ENCODE measurements around the gene ATP5PB. TPM values are rescaled to one million over a fixed set of nuclear protein-coding genes. Genes with fewer than 3 reads are reported as not detected.

Gene ATP5PB, protein sequence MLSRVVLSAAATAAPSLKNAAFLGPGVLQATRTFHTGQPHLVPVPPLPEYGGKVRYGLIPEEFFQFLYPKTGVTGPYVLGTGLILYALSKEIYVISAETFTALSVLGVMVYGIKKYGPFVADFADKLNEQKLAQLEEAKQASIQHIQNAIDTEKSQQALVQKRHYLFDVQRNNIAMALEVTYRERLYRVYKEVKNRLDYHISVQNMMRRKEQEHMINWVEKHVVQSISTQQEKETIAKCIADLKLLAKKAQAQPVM
- 220 and 229 TPM in 2 replicates for total RNA-seq

DNA sequence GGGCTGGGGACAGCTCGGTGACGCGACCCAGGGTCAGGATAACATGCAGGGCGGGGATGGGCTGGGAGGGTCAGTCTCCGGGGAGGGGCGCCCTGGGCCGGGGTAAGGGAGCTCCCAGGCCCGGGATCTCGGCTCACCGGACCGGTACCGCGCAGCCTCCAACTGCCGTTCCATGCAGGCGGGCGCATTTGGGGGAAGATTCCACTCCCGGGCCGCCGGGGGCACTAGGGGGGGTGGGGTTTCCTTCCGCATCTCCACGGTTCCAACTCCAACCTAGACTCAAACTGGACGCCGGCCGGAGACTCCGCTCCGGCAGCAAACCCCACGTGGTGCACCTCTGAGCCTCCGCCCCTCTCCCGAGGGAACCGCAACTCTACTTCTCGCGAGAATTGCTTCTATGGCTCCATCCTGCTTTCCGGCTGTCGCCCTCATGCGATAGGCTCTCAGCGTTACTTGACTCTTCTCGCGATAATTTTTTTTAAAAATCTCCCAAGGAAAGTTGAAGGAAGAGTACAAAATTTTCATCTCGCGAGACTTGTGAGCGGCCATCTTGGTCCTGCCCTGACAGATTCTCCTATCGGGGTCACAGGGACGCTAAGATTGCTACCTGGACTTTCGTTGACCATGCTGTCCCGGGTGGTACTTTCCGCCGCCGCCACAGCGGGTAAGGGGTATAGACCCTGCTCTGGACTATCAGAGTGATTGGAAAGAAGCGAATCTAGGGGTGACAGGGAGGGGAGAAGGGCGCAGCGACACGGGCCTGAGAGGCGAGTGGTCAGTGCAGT is at the start of gene ATP5PB, which contains the start of gene WDR77:
Gene ATP5PB (plus strand): TSS at position 547 of the 785 bp plus-strand sequence. CDS start 78 bp downstream, at position 625.
Gene WDR77 (minus strand): TSS at position 339 of the 785 bp plus-strand sequence. CDS start 87 bp downstream, at position 252.
- POLR2A ChIA-PET: interaction anchor here (0.7 to 5.5 kb wide), 21 partner anchors 8 to 1901 kb away, joined by 3 to 38 read pairs (median 4); partner anchors contain the start of genes ADORA3, C1orf162, CEPT1 and DRAM2
- DNase-seq: peak; percentile 77
- intact Hi-C loops (cut with micrococcal nuclease): loop anchor here (1.0 to 10.0 kb wide), 9 partner anchors 22 to 1414 kb away; partner anchors contain the start of genes DDX20 and STRIP1
- CTCF ChIA-PET: interaction anchor here (0.6 to 1.1 kb wide), 5 partner anchors 11 to 321 kb away, joined by 3 to 5 read pairs (median 3); no protein-coding TSS in a partner anchor
- H3K27ac Mint-ChIP-seq: peak within 1 kb of the TSS; percentile 98
- TF ChIP-seq, protein P1, sequence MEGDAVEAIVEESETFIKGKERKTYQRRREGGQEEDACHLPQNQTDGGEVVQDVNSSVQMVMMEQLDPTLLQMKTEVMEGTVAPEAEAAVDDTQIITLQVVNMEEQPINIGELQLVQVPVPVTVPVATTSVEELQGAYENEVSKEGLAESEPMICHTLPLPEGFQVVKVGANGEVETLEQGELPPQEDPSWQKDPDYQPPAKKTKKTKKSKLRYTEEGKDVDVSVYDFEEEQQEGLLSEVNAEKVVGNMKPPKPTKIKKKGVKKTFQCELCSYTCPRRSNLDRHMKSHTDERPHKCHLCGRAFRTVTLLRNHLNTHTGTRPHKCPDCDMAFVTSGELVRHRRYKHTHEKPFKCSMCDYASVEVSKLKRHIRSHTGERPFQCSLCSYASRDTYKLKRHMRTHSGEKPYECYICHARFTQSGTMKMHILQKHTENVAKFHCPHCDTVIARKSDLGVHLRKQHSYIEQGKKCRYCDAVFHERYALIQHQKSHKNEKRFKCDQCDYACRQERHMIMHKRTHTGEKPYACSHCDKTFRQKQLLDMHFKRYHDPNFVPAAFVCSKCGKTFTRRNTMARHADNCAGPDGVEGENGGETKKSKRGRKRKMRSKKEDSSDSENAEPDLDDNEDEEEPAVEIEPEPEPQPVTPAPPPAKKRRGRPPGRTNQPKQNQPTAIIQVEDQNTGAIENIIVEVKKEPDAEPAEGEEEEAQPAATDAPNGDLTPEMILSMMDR (IDR thresholded peaks at IDR 0.05): no peak
- peak within 1 kb of the TSS; percentile 100 for H3K4me3 Mint-ChIP-seq
- H3K9me3 Mint-ChIP-seq: no peaks in the 10 kb centered on the region
- peaks cover 71% of the 10 kb centered on the region for H3K4me1 Mint-ChIP-seq
- ATAC-seq (ENCODE audit: low read depth): peak; percentile 96
- H3K27me3 Mint-ChIP-seq: no peaks in the 10 kb centered on the region
- peaks cover 73% of the 10 kb centered on the region for H3K36me3 Mint-ChIP-seq (ENCODE audit: low read depth)

DNA sequence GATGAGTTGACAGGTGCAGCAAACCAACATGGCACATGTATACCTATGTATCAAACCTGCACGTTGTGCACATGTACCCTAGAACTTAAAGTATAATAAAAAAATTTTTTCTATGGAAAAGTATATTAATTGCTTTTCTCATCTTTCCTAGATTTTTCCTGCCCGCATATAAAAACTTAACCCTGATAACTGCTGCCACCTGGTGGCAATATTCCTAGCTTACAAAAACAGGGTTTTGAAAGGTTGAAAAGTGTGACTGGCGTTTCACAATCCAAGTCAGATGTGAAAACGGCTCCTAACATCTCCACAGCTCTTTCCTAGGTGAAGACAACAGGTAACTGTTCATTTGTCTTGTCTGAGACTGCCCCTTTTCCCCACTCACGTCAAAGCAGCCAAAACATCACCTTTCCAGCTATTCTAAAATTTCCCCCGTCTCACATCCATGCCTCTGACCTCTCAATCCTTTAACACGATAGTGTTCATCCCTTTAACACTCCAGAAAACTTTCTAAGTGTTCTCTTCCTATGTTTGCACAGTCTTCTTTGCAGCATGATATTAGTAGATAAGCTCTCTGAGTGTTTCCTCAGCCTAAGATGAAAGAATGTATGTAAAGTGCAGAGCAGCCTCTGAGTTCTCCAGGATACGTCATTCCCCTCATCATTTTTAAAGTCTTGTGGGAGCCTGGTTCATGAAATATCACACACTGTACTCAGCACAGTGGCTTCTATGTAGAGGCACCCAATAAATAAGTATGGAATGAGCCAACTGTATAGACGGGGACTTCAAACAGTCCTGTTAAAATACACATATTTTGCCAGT is 49.3 kb upstream of the ATP5PB start:
- ATAC-seq (ENCODE audit: low read depth): no peak
- TF ChIP-seq, protein P1 (IDR thresholded peaks at IDR 0.05): peak; percentile 79
- peaks cover 22% of the 10 kb centered on the region for H3K4me1 Mint-ChIP-seq
- intact Hi-C loops (cut with micrococcal nuclease): loop anchor here (1.0 kb wide), 3 partner anchors 177 to 368 kb away; no protein-coding TSS in a partner anchor
- DNase-seq: no peak
- peaks cover 2% of the 10 kb centered on the region for H3K36me3 Mint-ChIP-seq (ENCODE audit: low read depth)
- H3K4me3 Mint-ChIP-seq: no peak overlapping the region
- peaks cover 9% of the 10 kb centered on the region for H3K9me3 Mint-ChIP-seq
- H3K27ac Mint-ChIP-seq: no peak overlapping the region
- H3K27me3 Mint-ChIP-seq: no peaks in the 10 kb centered on the region
- ChIA-PET CTCF (interaction anchor here (0.6 to 5.1 kb wide), 28 partner anchors 8 to 613 kb away, joined by 3 to 69 read pairs (median 4); partner anchors contain the start of genes CEPT1, CHI3L2, DRAM2 and OVGP1), POLR2A (interaction anchor here (1.1 to 1.4 kb wide), 3 partner anchors 171 to 196 kb away, joined by 3 to 6 read pairs (median 4); no protein-coding TSS in a partner anchor)

DNA sequence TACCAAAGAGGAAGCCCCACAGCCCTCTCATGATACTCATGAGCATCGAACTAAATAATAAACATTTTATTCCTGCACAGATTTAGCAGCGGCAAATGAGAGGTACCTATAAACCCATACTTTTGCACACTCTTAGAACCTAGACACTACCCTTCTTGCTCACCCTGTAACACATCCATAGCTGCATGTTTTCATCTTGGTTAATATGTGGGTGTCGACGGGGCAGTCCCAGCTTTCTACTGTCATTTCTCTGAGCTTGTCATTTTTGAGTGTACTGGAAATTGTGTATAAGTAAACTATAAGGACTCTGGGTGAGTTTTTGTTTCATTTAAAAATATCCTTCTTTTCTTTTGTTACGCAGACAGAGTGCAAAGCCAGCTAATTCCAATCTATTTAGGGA is 47.2 kb upstream of the ATP5PB start:
- peaks cover 42% of the 10 kb centered on the region for H3K4me1 Mint-ChIP-seq
- ChIA-PET CTCF (interaction anchor here (2.0 to 5.1 kb wide), 5 partner anchors 176 to 410 kb away, joined by 6 to 69 read pairs (median 8); partner anchors contain the start of gene CHI3L2), POLR2A (interaction anchor here (0.5 to 1.0 kb wide), 2 partner anchors 185 to 217 kb away, joined by 3 to 8 read pairs; partner anchors contain the start of gene RAP1A)
- no peak for DNase-seq
- peaks cover 2% of the 10 kb centered on the region for H3K36me3 Mint-ChIP-seq (ENCODE audit: low read depth)
- no peak for ATAC-seq (ENCODE audit: low read depth)
- intact Hi-C loops (cut with micrococcal nuclease): no loop called here
- H3K4me3 Mint-ChIP-seq: no peak overlapping the region
- TF ChIP-seq, protein P1 (IDR thresholded peaks at IDR 0.05): no peak
- no peaks in the 10 kb centered on the region for H3K27me3 Mint-ChIP-seq
- peaks cover 9% of the 10 kb centered on the region for H3K9me3 Mint-ChIP-seq
- H3K27ac Mint-ChIP-seq: no peak overlapping the region

DNA sequence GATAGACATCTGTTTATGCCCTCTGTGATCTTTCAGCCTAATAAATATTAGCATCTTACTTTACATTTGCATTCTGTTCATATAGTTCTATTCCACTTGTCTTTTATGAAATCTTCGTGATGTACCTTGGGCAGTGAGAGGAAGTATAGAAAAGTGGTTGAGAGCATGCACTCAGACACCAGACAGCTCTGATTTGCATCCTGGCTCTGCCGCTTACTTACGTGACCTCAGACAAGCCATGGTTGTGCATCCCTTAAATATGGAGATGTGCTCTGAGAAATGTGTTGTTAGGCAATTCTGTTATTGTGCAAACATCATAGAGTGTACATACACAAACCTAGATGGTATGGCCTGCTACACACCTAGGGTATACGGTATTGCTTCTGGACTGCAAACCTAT is 44.7 kb upstream of the ATP5PB start:
- intact Hi-C loops (cut with micrococcal nuclease): no loop called here
- POLR2A ChIA-PET: interaction anchor here (0.6 to 1.3 kb wide), 2 partner anchors 102 to 178 kb away, joined by 3 to 5 read pairs; no protein-coding TSS in a partner anchor

More for the DNA sequence above, 44.7 kb upstream of the ATP5PB start:
- ATAC-seq (ENCODE audit: low read depth) (peak; percentile 52), DNase-seq (no peak)
- Mint-ChIP-seq H3K4me1 (peaks cover 39% of the 10 kb centered on the region), H3K27me3 (no peaks in the 10 kb centered on the region), H3K36me3 (ENCODE audit: low read depth) (no peaks in the 10 kb centered on the region), H3K4me3 (no peak overlapping the region), H3K9me3 (no peaks in the 10 kb centered on the region), H3K27ac (no peak overlapping the region)
- TF ChIP-seq, protein P1 (IDR thresholded peaks at IDR 0.05): no peak
- CTCF ChIA-PET: interaction anchor here (1.8 kb wide), 1 partner anchor 182 kb away, joined by 7 read pairs; no protein-coding TSS in a partner anchor
